ENCODE data around the gene GPR35. TPM values are rescaled to one million over a fixed set of nuclear protein-coding genes. Genes with fewer than 3 reads are reported as not detected.

The GPR35 gene
- total RNA-seq, 1 donor from 2014 or later = 0.82 TPM

- peaks cover 43% of the 10 kb centered on the region for H3K27me3 Mint-ChIP-seq (ENCODE audit: low read depth, unreplicated experiment)
- no peak for FAIRE-seq
- no peak overlapping the region for H3K4me3 ChIP-seq (ENCODE audit: insufficient read depth, low read depth, low read length)
These were observed 45.1 kb downstream of the GPR35 start for GRCh38 chr2:240670402-240670801.

GRCh38 chr2:240670950-240671349, 45.7 kb downstream of the GPR35 start:
- FAIRE-seq (no peak), DNase-seq (ENCODE audit: low read depth) (no peak)
- H3K4me2 ChIP-seq (ENCODE audit: low read length) = no peak overlapping the region
- H3K36me3 ChIP-seq (ENCODE audit: insufficient read depth, low read length) = no peaks in the 10 kb centered on the region
- no peaks in the 10 kb centered on the region for H3K9me3 ChIP-seq (ENCODE audit: insufficient read depth, low read depth, low read length)
- no peaks in the 10 kb centered on the region for H3K36me3 Mint-ChIP-seq (ENCODE audit: low read depth, unreplicated experiment)
- no peaks in the 10 kb centered on the region for H3K9me3 Mint-ChIP-seq (ENCODE audit: unreplicated experiment)
- H3K4me1 ChIP-seq (ENCODE audit: insufficient read depth, low read length) = no peaks in the 10 kb centered on the region
- no peak overlapping the region for H3K9ac ChIP-seq (ENCODE audit: low read length)
- no peak overlapping the region for H3K4me3 ChIP-seq (ENCODE audit: insufficient read depth, low read depth, low read length)
- H3K79me2 ChIP-seq (ENCODE audit: insufficient read depth, low read length) = no peaks in the 10 kb centered on the region
- H2AFZ ChIP-seq (ENCODE audit: low read depth, low read length) = no peak overlapping the region
- peaks cover 29% of the 10 kb centered on the region for H3K27me3 ChIP-seq (ENCODE audit: insufficient read depth, low read length)
- no peak for TF ChIP-seq EZH2 (IDR thresholded peaks at IDR 0.05; ENCODE audit: insufficient read depth, low read length)
- no peak for TF ChIP-seq CTCF (IDR thresholded peaks at IDR 0.05; ENCODE audit: insufficient read depth, low read depth, low read length)
- H3K4me1 Mint-ChIP-seq (ENCODE audit: low read depth, unreplicated experiment) = no peaks in the 10 kb centered on the region
- H4K20me1 ChIP-seq (ENCODE audit: insufficient read depth, low read length) = no peaks in the 10 kb centered on the region
- H3K27ac Mint-ChIP-seq (ENCODE audit: unreplicated experiment) = no peak overlapping the region
- H3K27ac ChIP-seq (ENCODE audit: low read depth, low read length) = no peak overlapping the region
- no peak overlapping the region for H3K4me3 Mint-ChIP-seq (ENCODE audit: unreplicated experiment)
- H3K27me3 Mint-ChIP-seq (ENCODE audit: low read depth, unreplicated experiment) = peaks cover 43% of the 10 kb centered on the region

More at GRCh38 chr2:240670402-240670801, 45.1 kb downstream of the GPR35 start:
- Histone ChIP-seq H3K9ac (ENCODE audit: low read length) (no peak overlapping the region), H3K4me1 (ENCODE audit: insufficient read depth, low read length) (no peaks in the 10 kb centered on the region), H3K27ac (ENCODE audit: low read depth, low read length) (no peak overlapping the region), H2AFZ (ENCODE audit: low read depth, low read length) (no peak overlapping the region), H4K20me1 (ENCODE audit: insufficient read depth, low read length) (no peaks in the 10 kb centered on the region), H3K79me2 (ENCODE audit: insufficient read depth, low read length) (no peaks in the 10 kb centered on the region), H3K27me3 (ENCODE audit: insufficient read depth, low read length) (peaks cover 31% of the 10 kb centered on the region), H3K36me3 (ENCODE audit: insufficient read depth, low read length) (no peaks in the 10 kb centered on the region), H3K4me2 (ENCODE audit: low read length) (no peak overlapping the region), H3K9me3 (ENCODE audit: insufficient read depth, low read depth, low read length) (no peaks in the 10 kb centered on the region)
- TF ChIP-seq EZH2 (IDR thresholded peaks at IDR 0.05; ENCODE audit: insufficient read depth, low read length) = no peak
- TF ChIP-seq CTCF (IDR thresholded peaks at IDR 0.05; ENCODE audit: insufficient read depth, low read depth, low read length) = no peak
- no peak for DNase-seq (ENCODE audit: low read depth)
- no peak overlapping the region for H3K27ac Mint-ChIP-seq (ENCODE audit: unreplicated experiment)
- no peak overlapping the region for H3K4me3 Mint-ChIP-seq (ENCODE audit: unreplicated experiment)
- no peaks in the 10 kb centered on the region for H3K9me3 Mint-ChIP-seq (ENCODE audit: unreplicated experiment)
- no peaks in the 10 kb centered on the region for H3K4me1 Mint-ChIP-seq (ENCODE audit: low read depth, unreplicated experiment)
- no peaks in the 10 kb centered on the region for H3K36me3 Mint-ChIP-seq (ENCODE audit: low read depth, unreplicated experiment)

- no peaks in the 10 kb centered on the region for H3K36me3 ChIP-seq (ENCODE audit: insufficient read depth, low read length)
- Mint-ChIP-seq H3K27me3 (ENCODE audit: low read depth, unreplicated experiment) (peaks cover 34% of the 10 kb centered on the region), H3K4me1 (ENCODE audit: low read depth, unreplicated experiment) (no peaks in the 10 kb centered on the region), H3K36me3 (ENCODE audit: low read depth, unreplicated experiment) (no peaks in the 10 kb centered on the region), H3K4me3 (ENCODE audit: unreplicated experiment) (no peak overlapping the region), H3K27ac (ENCODE audit: unreplicated experiment) (no peak overlapping the region), H3K9me3 (ENCODE audit: unreplicated experiment) (no peaks in the 10 kb centered on the region)
- H3K4me1 ChIP-seq (ENCODE audit: insufficient read depth, low read length) = no peaks in the 10 kb centered on the region
- no peak overlapping the region for H2AFZ ChIP-seq (ENCODE audit: low read depth, low read length)
- DNase-seq (ENCODE audit: low read depth) (no peak), FAIRE-seq (no peak)
- no peak overlapping the region for H3K9ac ChIP-seq (ENCODE audit: low read length)
- H3K79me2 ChIP-seq (ENCODE audit: insufficient read depth, low read length) = no peaks in the 10 kb centered on the region
- no peak for TF ChIP-seq CTCF (IDR thresholded peaks at IDR 0.05; ENCODE audit: insufficient read depth, low read depth, low read length)
- no peaks in the 10 kb centered on the region for H4K20me1 ChIP-seq (ENCODE audit: insufficient read depth, low read length)
- no peak overlapping the region for H3K4me2 ChIP-seq (ENCODE audit: low read length)
- H3K27me3 ChIP-seq (ENCODE audit: insufficient read depth, low read length) = peaks cover 24% of the 10 kb centered on the region
- no peaks in the 10 kb centered on the region for H3K9me3 ChIP-seq (ENCODE audit: insufficient read depth, low read depth, low read length)
- H3K27ac ChIP-seq (ENCODE audit: low read depth, low read length) = no peak overlapping the region
- H3K4me3 ChIP-seq (ENCODE audit: insufficient read depth, low read depth, low read length) = no peak overlapping the region
These were observed 46.9 kb downstream of the GPR35 start for GRCh38 chr2:240672076-240672700.
